ENCODE measurements around the gene SHLD1. TPM values are rescaled to one million over a fixed set of nuclear protein-coding genes. Genes with fewer than 3 reads are reported as not detected.

The SHLD1 gene
- total RNA-seq, 2 donors from 2014 or later, result 2.7 to 3.3 TPM

DNA sequence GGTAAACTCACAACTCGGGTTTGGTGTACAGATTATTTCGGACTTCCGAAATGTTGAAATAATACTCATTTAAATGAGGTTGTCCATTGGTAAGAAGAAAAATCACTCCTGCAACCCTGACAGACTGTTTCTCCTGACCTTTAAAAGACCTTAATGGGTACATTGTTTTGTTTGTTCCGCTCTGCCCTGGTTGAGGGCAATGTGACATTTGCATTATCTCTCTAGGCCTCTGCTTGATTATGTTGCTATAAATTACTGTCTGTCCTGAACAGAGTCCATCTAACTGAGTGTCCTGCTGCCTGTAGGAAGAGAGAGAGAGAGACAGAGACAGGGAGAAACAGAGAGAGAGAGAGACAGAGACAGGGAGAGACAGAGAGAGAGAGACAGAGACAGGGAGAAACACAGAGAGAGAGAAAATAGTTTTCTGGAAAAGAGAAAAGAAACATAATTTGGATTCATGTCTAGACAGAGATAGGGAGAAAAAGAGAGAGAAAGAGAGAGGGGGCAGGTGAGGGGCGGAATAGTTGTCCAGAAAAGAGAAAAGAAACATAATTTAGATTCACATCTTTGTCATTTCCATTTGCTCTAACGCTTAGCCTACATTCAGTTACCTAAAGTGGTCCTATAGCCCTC lies 83.2 kb downstream of the SHLD1 start:
- intact Hi-C loops (cut with DNase I), result no loop called here
- no peak for DNase-seq (ENCODE audit: low spot score)

DNA sequence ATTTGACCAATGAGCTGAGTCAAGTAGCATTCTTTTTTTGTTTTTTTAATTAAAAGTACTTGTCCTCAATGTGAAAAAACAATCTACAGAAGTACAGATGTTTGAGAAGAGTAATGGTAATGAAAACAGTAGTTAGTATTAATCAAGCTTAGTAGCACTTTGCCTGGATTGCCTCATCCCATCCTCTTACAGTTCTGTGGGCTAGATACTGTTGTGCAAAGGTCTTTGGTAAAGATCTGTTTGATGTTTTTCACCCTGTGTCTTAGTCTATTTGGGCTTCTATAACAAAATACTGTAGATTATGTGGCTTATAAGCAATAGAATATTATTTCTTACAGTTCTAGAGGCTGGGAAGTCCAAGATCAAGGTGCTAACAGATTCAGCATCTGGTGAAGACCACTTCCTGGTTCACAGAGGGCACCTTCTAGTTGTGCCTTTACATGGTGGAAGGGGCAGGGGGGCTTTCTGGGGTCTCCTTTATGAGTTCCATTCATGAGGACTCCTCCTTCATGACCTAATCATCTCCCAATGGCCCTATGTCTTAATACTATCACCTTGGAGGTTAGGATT lies 84.3 kb downstream of the SHLD1 start:
- intact Hi-C loops (cut with DNase I), result no loop called here

DNA sequence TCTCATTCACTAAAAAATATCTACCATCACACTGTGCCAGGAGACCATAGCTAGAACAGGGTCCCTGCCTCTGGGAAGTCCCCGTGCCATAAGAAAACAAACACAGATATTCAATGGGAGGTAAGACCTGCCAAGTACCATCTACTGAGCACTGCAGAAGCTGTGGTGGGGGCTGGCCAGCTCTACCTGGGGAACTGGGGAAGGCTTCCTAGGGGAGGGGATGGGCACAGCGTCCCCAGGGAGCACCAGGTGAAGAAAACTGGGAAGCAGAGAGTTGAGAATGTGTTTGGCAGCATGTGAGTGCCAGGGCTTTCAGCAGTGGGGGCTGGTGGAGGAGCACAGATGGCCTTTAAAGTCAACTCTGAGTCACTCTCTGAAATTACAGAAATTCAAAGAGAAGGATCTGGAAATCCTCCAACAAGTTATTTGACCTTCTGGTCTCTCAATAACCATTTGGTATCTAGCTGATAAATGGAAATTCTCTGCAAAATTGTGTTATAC lies 85.2 kb downstream of the SHLD1 start:
- intact Hi-C loops (cut with DNase I), result no loop called here
- no peak for DNase-seq (ENCODE audit: low spot score)

More for the DNA sequence above, 84.3 kb downstream of the SHLD1 start:
- no peak for DNase-seq (ENCODE audit: low spot score)

DNA sequence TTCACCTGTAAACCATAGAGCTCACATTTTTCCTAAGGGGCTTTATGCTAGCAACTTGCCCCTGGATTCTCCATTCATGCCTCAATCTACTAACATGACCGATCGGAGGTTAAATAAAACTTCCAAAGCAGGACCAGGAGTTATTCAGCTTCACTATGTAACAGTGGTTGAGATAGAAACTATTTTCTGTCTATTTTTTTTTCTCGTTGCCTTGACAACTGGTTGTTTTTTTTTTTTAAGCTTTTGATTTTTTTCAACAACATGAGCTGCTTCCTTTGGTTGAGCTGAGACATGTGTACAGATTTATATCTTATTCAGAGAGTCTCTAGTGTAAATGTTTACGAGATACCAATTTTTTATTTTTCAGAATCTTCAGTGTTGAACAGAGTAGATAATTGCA lies 85.7 kb downstream of the SHLD1 start:
- DNase-seq (ENCODE audit: low spot score), result no peak
- intact Hi-C loops (cut with DNase I), result no loop called here

DNA sequence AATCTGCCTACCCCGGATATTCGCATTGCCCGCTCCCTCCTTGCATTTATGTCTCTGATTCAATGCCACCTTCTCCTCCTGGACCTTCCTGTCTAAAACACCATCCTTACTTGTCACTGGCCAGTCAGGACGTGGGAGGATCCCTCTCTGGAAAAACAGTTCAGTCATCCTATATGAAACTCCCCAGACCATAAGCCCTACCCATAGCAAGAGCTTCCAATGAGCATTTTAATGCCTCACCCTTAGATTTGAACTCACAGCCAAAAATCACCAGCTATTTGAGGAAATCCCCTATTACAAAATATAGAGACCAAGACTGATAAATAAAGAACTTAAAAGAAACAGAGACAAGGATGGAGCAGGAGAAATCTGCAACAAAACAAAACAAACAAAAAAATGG lies 86.4 kb downstream of the SHLD1 start:
- DNase-seq (ENCODE audit: low spot score), result no peak
- intact Hi-C loops (cut with DNase I), result no loop called here

DNA sequence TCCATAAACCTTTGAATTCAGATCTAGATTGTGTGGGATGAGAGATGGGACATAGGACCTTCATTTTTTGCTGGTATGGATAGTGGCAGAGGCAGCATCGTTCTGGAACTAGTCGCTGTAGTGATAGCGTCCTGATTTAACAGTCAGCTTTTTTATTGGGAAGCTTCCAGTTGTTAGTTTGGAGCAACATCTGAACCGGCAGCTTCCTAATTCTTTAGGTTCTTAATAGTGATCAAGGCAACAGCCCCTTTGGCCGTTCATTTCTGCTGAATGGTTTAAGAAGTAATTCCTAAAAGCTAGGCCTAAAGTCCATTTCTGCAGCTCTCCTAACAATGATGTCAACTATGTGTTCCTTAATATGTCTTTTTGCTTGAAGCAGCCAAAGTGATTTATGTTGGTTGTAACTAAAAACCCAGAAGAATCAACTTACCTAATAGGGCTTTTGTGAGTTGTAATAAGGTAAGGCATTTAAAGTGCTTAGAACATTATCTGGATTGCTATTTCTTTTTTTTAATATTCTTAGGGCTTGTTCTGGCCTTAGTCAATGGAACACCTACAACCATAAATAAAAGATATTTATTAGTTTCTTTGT lies 90.3 kb downstream of the SHLD1 start:
- DNase-seq (ENCODE audit: low spot score), result no peak
- intact Hi-C loops (cut with DNase I), result no loop called here

DNA sequence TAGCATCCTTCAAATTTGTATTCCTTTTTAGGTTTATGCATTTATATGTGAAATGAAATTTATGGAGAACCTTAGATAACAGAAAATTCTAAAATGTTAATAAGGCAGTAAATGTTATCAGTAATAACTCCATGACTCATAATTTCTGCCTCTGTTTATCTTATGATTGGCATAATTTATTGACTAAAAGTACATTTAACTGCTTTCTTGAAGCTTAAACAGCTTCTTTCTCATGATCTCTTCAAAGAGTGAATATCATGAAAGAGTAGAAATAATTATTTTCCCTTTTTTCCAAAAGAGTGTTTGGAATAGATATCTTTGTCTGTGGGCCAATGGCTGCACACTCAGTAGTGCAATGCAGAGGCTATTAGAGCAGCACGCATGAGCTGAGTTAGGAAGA lies 91.3 kb downstream of the SHLD1 start:
- intact Hi-C loops (cut with DNase I), result no loop called here
- DNase-seq (ENCODE audit: low spot score), result no peak

DNA sequence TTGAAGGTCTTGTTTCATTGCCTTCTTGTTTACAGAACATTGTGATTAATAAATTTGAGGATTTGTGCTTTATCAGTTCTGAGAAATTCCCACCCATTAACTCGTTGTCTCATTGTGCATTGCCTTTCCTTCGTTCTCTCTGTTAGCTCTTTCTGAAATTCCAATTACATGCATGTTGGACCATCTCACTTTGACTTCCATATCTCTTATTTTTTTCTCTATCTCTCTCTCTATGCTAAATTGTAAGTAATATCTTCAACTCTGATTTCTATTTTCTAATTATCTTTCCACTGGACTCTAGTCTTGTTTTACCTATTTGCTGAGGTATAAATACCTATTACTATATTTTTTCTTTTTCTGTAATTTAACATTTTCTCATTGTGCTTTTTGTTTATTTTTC lies 92.3 kb downstream of the SHLD1 start:
- DNase-seq (ENCODE audit: low spot score), result no peak
- intact Hi-C loops (cut with DNase I), result no loop called here

DNA sequence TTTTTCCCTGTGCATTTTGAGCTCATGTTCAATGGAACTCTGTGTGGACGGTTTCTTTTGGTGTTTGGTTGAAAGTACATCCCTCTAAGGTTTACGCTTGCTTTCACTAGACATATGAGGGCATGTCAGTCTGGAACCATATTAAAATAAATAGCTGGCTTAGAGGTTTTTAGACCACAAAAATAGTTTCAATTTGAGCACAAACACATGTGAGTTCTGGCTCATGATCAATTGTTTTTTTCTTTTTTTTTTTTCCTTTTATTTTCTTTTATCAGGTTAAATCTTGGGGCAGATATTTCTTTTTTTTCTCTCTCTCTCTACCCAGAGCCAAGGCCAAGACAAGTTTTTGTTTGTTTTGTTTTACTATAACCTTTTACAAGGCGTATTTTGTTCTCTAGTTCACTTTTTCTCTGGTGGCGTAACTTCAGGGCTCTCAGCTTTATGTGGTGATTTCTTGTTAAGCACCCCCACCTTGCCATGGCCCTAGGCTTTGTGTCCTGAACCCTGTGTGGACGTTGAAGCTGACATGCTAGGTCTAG lies 92.9 kb downstream of the SHLD1 start:
- intact Hi-C loops (cut with DNase I), result no loop called here
- DNase-seq (ENCODE audit: low spot score), result no peak

DNA sequence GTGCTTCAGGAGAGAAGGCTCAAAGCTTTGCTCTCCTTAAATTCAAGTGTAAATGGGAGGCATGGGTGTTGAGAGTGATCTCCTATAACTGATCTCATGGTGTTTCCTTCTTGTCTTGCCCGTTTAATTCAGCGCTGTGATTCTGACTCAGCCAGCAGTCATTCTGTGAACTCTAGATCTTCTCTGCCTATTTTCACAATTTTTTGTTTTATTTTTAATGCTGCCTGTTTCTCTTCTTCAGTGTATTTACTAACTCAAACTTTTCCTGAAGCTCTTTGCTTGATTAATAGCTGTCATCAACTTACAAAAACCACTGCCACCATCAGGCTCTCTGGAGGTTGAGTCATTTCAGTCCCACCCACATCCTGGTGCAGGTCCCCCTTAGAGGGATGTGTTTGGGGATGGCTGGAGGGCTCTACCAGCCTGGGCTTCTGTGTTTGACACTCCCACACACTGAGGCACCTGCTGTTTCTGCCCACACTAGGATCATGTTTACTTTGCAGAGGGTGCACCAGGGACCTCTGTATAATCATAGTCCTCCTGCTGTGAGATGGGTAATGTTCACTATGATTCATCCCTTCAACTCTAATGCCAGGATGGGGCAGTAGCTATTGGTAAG lies 94.0 kb downstream of the SHLD1 start:
- DNase-seq (ENCODE audit: low spot score), result no peak
- intact Hi-C loops (cut with DNase I), result no loop called here

DNA sequence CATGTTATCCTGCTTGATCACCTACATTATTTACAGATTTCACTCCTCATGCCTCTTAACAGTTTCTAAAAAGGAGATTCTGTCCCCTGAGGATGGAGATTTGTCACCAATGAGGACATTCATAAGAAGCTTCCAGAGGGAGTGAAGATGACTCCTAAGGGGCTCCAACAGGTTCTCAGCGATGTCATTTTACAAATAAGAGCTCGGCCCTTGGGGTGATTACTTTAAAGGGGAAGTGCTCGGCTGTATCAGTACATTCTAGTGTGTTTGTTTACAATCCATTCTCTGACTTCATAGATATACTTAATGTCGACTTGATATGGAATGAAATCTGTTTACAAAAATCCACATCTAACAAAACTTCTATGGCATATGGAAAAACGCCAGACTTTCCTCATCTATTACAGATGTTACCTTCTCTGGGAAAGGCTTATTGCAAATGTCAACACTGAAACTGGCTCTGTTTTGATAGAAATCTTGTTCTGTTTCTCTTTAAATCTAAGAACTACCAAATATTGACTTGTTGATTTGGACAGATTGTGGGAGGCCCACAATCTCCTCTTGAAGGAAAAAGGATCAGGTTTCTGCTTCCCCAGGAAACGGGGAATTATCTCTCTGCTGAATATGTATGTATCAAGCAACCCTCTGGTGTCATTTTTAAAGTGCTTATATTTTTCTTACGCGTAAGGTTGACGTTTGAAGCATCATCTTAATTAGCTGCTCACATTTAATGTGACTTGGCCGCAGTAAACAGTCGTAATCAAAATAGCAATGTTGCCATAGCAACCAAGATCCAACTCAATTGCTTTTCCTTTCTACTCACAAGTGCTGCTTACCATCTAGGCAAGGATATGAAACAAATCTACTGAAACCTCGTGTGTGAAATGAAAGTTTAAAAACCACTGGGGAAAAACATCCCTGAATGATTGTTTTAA lies 95.7 kb downstream of the SHLD1 start:
- DNase-seq (ENCODE audit: low spot score), result no peak
- intact Hi-C loops (cut with DNase I), result no loop called here

DNA sequence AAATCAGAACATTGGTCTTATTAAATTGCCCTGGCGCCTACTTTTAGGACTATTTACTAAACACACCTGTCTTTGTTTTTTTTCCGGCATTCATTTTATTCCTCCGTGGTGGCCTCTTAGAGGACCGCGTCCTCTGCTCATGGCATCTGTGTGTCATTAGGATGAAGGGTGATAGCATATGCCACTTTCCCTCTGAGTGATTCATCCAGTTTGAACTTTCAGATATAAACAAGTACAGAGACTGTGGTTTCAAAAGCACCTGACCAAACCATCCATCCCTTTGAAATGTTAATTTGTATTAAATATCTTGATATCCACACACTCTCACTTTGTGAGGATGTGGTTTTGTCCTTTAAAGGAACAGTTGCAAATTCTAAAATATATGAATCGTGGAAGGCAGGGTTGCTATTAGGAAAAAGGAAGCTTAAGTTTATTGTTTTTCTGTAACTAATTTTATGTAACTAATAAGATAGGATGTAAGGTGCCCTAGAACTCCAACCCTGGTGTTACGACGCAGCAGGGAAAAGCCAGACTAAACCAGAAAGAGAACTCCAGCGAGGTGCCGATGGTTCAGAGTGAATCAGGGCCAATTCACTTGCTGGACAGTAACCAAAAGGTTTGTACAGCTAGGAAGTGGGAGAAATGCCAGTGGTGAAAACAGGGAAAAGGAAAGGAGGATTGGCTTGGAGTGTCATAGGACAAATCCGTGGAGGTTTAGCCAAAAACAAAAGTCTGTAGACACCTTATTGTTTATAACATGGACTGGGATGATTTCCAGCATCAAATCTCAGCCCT lies 98.7 kb downstream of the SHLD1 start:
- intact Hi-C loops (cut with DNase I), result no loop called here
- DNase-seq (ENCODE audit: low spot score), result no peak

DNA sequence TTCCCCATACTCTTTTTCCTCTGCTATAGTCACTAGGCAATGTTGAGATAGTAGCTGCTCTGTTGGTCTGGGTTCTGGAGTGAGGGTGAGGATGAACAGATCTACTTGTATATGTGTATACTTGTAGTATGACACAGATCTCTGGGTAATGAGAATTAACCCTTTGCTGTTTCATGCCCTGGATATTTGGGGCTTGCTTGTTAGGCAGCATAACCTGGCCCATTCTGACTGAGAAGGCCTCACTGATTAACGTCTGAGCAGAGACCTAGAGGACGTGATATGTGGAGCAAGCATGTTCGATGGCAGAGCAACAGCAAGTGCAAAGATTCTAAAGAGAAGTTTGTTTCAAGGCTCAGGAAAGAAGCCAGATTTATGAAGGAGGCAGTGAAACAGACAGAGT lies 105.7 kb downstream of the SHLD1 start:
- intact Hi-C loops (cut with DNase I), result no loop called here
- DNase-seq (ENCODE audit: low spot score), result no peak

DNA sequence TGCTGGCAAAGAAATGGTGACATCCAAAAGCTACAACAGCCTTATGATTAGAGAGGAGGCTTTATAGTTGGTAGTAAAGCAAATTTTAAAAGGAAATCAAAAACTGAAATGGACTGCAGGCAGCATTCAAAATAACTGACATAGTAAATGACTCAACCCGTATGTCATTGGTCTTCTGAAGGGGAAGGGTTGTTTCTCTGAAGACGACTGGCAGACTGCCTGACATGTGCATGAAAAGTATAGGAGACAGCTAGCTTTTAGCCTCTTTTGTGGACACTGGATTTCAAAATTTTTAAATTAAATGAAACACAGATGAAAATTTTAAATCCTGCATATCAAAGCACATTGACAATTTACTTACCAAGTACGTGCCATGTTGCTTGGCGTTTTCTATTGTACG lies 109.4 kb downstream of the SHLD1 start:
- DNase-seq (ENCODE audit: low spot score), result no peak
- intact Hi-C loops (cut with DNase I), result no loop called here

DNA sequence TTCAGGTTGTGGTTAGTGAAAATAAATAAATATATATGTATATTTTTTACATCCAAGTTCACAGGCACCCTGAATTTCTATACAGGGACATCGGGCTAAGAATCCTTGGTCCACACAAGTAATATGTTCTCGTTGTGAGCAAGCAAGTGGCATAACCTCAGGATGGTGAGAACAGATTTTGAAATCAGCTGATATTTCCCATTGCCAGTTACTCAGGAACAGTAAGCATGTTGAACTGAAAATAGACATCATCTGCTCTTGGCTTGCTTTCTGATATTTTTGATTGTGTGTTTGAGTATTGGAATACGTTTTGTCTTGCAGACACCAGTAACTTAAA lies 112.5 kb downstream of the SHLD1 start:
- intact Hi-C loops (cut with DNase I), result no loop called here

DNA sequence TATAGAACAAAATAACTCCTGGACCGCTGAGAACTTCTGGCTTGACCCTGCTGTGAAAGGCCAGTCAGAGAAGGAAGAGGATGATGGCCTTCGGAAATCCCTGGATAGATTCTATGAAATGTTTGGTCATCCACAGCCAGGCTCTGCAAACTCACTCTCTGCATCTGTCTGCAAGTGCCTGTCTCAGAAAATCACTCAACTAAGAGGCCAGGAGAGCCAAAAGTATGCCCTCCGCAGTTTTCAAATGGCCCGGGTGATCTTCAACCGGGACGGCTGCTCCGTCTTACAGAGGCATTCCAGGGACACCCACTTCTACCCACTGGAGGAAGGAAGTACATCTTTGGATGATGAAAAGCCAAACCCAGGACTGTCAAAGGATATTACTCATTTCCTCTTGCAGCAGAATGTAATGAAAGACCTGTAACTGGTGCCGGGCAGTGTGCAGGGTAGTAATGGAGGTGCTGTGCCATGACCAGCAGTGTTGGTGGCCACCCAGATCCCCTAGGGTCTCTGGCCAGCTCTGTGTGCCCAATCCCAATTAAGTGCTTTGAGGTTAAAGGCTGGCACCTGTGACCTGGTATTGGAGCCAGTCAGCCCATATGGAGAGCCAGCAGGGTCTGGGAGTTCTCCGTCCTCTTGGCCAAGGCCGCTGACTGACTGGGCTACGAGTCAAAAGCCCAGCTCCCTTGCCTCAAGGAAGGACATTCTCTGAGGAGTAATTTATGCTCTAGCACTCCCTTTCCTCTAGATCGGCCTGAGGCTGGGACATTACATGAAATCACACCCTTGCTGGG lies 113.0 kb downstream of the SHLD1 start:
- intact Hi-C loops (cut with DNase I), result no loop called here
- no peak for DNase-seq (ENCODE audit: low spot score)

More for the DNA sequence above, 112.5 kb downstream of the SHLD1 start:
- DNase-seq (ENCODE audit: low spot score), result no peak

DNA sequence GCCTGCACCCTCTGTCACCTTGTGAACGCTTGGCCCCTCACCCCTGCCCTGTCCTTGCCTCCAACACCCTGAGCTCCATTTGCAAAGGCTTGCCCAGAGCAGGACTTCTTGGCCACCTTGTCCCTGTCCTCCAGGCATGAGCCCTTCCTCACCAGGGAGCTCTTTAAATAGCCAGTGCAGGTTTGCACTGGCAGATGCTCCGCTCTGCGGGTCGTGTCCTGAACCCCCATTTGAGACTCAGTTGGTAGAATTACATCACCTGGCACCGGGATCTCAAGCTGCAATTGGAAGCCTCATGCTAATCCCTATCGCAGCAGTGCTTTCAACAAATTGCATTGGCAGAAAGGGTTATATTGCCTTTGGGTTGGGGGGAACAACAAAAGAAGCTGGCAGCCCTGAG lies 114.2 kb downstream of the SHLD1 start:
- DNase-seq (ENCODE audit: low spot score), result no peak
- intact Hi-C loops (cut with DNase I), result no loop called here
